ENCODE data around the gene SCD5.

The SCD5 gene

DNA sequence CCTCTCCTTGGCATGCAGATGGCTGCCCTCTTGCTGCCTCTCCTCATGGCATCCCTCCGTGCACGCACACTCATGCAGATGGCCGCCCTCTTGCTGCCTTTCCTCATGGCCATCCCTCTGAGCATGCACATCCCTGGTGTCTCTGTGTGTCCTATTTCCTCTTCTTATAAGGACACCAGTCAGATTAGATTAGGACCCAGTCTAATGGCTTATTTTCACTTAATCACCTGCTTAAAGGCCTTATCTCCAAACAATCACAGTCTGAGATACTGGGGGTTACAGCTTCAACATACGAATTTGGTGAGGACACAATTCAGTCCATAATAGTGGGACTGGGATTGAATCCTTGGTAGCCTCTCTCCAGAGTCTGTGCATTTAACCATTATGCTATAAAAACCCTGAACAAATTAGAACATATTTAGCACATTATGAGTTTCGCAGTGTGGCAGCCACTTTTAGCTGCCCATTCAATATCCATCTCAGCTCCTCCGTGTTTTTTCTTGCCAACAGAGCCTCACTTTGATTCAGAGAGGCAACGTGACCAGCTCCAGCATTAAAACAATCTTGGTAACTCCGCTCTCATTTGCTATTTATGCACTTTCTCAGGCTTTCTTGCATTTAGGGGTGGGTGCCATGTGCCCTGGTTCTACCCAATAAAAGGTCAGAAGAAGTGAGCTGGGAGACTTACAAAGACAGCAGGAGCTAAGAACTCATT, 210.6 kb downstream of the SCD5 start:
- ChIA-PET CTCF (interaction anchor here (1.0 to 1.7 kb wide), 4 partner anchors 9 to 151 kb away, joined by 3 to 4 read pairs (median 3); no protein-coding TSS in a partner anchor), POLR2A (no interaction called here)
- TF ChIP-seq, protein P1, sequence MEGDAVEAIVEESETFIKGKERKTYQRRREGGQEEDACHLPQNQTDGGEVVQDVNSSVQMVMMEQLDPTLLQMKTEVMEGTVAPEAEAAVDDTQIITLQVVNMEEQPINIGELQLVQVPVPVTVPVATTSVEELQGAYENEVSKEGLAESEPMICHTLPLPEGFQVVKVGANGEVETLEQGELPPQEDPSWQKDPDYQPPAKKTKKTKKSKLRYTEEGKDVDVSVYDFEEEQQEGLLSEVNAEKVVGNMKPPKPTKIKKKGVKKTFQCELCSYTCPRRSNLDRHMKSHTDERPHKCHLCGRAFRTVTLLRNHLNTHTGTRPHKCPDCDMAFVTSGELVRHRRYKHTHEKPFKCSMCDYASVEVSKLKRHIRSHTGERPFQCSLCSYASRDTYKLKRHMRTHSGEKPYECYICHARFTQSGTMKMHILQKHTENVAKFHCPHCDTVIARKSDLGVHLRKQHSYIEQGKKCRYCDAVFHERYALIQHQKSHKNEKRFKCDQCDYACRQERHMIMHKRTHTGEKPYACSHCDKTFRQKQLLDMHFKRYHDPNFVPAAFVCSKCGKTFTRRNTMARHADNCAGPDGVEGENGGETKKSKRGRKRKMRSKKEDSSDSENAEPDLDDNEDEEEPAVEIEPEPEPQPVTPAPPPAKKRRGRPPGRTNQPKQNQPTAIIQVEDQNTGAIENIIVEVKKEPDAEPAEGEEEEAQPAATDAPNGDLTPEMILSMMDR (IDR thresholded peaks at IDR 0.05; ENCODE audit: control extremely low read depth, extremely low read depth, low read depth, missing control alignments): no peak
- no peak for DNase-seq (ENCODE audit: extremely low spot score)

DNA sequence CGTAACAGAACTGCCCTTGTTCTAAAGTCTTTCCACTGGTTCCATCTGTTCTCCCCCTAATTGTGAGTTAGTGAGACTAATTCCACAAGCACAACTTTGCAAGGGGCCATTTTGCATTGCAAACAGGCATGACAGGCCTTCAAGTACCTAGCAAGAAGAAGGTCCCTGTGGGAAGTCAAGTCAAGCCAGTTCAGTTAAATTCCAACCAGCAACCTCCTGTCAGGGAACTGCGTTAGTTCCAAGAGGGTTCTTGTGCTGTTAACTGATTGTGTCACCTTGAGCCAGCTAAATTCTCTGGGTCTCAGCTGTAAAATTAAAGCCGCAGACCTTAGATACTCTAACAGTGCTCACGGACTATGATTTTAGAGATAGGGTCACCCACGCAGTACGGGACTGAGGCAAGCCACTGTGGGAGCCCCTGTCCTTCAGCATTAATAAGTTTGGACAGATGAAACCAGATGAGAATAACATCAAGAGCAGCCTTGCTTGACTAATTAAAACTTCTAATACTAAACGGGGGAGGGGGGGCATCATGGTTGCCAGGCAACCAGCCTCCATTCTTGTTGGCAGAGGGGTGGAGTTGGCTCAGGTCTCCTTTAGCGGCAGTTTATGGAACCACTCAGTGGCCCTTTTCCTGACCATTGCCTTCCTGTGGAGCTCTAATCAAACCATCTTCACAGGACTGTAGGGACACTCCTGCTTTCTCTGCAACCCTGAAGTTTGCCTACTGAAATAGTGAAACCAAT, 212.7 kb downstream of the SCD5 start:
- no peak for DNase-seq (ENCODE audit: extremely low spot score)
- TF ChIP-seq, protein P1 (IDR thresholded peaks at IDR 0.05; ENCODE audit: control extremely low read depth, extremely low read depth, low read depth, missing control alignments): no peak
- POLR2A ChIA-PET: no interaction called here
- CTCF ChIA-PET: no interaction called here

DNA sequence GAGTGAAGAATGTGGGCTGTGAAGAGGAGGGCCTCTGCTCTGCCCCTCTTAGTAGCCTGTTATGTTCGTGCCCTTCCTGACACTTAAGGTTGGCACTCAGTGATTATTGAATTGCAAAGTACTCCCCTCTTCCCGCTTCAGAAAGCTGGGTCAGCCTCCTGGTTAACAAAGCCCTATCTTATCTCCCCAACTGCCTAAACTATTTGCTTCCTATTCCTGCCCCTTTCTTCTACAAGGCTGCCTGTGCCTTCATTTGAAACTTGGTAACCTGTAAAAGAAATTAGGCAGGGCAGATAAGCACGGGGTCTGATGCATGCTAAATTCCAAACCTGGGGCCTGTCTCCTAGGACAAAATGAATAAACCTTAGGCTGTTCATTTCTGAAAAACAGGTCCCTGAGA, 213.7 kb downstream of the SCD5 start:
- ChIA-PET POLR2A (no interaction called here), CTCF (no interaction called here)
- DNase-seq (ENCODE audit: extremely low spot score): no peak
- TF ChIP-seq, protein P1 (IDR thresholded peaks at IDR 0.05; ENCODE audit: control extremely low read depth, extremely low read depth, low read depth, missing control alignments): no peak

DNA sequence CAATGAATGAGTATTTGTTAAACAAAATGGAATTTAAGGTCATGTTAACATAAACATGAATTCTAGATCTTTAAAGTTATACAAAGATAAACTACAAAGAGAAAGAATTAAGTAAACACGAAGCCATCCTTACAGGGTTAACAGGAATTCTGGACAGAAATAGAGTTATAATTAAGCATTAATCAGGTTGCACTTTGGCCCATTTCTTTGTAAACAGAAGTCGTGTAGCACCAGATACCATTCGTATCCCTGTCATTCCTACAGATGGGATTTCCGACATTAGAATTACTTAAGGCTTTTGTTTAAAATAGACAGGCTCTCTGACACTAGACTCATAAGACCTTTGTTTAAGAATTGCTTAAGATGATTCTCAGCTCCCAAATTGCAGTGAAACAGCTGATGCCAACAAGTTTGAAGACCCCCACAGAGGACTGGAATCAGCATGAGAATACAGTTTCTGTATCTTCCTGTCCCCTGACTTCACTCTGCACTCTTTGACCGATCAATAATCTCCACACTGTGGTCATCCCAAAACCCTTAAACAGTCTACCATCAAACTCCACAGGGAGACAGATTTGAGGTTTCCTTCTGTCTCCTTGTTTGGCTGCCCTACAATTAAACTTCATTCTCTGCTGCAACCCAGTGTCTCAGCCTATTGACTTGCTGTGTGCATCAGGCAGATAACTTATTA, 214.6 kb downstream of the SCD5 start:
- ChIA-PET CTCF (no interaction called here), POLR2A (no interaction called here)
- TF ChIP-seq, protein P1 (IDR thresholded peaks at IDR 0.05; ENCODE audit: control extremely low read depth, extremely low read depth, low read depth, missing control alignments): no peak
- DNase-seq (ENCODE audit: extremely low spot score): no peak

DNA sequence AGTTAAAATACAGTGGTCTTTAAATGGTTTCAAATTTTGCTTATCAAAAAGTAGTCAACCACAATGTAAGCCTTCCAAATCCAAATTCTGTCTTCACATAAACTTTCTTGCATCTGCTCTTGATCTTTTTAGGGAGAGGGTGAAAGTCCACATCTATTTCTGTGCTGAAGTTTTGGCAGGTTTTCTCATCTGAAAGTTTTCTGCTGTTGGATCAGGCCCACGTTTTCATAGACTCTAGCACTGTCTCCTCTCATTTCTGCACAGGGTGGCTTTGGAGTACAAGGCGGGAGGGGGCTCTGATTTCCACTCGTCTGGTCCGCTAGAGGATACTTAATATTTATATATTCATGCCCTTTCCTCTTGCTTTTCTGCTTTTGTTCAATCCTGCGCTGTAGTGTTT, 218.7 kb downstream of the SCD5 start:
- no peak for DNase-seq (ENCODE audit: extremely low spot score)
- TF ChIP-seq, protein P1 (IDR thresholded peaks at IDR 0.05; ENCODE audit: control extremely low read depth, extremely low read depth, low read depth, missing control alignments): no peak
- ChIA-PET CTCF (no interaction called here), POLR2A (no interaction called here)

Data from GM10248 (cell line).